ENCODE measurements around the gene GLB1L2.

Gene GLB1L2

GRCh38 chr11:134361661-134362060 lies 29.9 kb downstream of the GLB1L2 start:
- no peak for TF ChIP-seq CTCF (IDR thresholded peaks at IDR 0.05)
- DNase-seq (ENCODE audit: low spot score) = no peak
- H3K27ac ChIP-seq = no peak overlapping the region
- H3K4me3 ChIP-seq = no peak overlapping the region

DNA sequence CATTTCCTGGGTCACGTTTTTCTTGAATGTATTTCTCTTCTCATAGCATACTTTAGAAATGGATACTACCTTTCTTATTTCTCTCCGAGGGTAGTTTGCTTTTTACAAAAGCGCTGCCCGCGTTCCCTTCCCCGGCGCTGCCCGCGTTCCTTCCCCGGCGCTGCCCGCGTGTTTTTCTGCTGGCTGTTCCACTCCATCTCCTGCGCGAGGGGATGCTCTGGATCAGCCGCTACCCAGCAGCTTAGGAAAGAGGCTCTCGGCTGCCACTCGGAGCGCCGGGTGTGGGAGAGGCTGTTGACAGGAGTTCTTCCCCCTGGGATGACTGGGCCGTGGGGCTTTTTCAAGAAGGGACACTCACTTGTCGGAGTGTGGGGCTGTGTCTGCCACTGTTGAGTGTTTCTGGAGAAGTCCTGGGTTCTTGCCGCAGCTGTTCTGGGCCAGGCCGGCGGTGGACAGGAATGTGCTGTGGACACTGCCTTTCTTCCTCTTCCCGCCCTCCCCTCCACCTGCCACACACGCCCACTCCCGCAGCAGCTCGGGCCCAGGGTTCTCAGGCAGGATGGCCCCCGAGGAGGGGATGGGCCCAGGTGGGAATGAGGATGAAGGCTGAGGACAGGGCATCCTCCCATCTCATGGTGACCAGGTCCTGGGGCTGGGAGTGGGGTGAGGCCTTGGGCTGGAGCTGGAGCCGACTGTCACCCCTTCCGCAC lies 30.6 kb downstream of the GLB1L2 start:
- TF ChIP-seq CTCF (IDR thresholded peaks at IDR 0.05) = no peak
- no peak overlapping the region for H3K4me3 ChIP-seq
- no peak for DNase-seq (ENCODE audit: low spot score)
- H3K27ac ChIP-seq = no peak overlapping the region

DNA sequence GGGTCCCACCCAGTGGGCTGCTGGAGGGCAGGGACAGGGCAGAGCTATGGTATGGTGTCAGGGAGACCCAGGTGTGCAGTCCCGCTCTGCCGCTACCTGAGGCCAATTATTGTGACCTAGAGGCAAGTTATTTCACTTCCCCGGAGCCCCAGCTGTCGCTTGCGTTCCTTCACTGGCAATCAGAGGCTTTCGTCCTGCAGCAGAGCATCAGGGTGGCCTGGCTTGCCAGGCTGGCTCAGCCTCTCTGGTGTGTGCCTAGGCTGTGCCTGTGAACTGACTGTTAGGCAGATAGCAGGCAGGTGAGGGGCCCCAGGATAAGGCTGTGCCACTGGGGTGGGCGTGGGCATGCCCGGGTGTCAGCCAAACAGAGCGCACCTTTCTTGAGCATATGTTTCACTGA lies 31.4 kb downstream of the GLB1L2 start:
- H3K27ac ChIP-seq = no peak overlapping the region
- no peak for DNase-seq (ENCODE audit: low spot score)
- no peak for TF ChIP-seq CTCF (IDR thresholded peaks at IDR 0.05)
- H3K4me3 ChIP-seq = no peak overlapping the region

GRCh38 chr11:134363592-134363991 lies 31.8 kb downstream of the GLB1L2 start:
- no peak for DNase-seq (ENCODE audit: low spot score)
- H3K4me3 ChIP-seq = no peak overlapping the region
- TF ChIP-seq CTCF (IDR thresholded peaks at IDR 0.05) = no peak
- no peak overlapping the region for H3K27ac ChIP-seq

- DNase-seq (ENCODE audit: low spot score) = no peak
- TF ChIP-seq CTCF (IDR thresholded peaks at IDR 0.05) = no peak
- no peak overlapping the region for H3K4me3 ChIP-seq
- H3K27ac ChIP-seq = no peak overlapping the region
Measured at GRCh38 chr11:134364261-134364660, 32.5 kb downstream of the GLB1L2 start.

DNA sequence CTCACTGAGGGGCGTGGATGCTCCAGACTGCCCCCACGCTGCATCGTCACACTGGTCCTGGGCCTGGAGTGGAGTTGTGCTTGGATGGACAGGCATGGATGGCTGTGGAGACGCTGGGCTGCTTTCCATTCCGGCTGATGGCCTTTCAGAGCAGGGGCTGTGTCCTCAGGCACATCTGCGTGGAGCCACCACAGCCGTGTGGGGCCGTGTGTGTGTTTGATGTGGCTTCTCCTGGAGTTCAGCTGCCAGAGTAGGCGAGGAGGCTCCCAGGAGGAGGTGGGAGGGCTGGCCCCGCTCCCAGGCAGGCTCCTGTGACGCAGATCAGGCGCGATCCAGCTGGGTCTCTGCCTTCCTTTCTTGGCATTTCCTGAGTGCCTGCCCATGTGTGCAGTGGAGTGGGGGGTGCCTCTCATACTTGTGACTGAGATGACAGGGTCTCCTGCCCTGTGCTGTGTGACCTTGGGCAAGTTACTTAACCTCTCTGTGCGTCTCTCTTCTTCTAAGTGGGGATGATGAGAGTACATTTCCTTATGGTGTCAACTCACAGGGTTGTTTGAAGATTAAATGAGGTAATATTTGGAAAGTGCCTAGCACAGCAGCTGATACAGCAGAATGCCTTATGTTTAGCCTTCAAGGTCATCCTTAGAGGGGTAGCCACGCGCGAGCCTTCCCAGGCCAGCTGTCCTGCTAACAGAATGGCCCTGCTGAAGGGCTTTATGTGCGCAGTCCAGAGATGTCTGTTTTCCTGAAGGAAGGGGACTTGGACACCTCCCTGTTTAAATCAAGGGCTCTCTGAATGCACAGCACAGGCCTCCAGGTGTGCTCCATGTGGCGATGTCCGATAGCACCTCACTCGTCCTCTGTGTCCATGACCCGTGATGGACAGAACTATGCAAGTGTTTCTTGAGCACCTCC lies 33.5 kb downstream of the GLB1L2 start:
- no peak overlapping the region for H3K27ac ChIP-seq
- DNase-seq (ENCODE audit: low spot score) = no peak
- TF ChIP-seq CTCF (IDR thresholded peaks at IDR 0.05) = no peak
- H3K4me3 ChIP-seq = no peak overlapping the region

Data from coronary artery (tissue), 2 donors.